Measurements from ENCODE around the gene NCAM1.

DNA sequence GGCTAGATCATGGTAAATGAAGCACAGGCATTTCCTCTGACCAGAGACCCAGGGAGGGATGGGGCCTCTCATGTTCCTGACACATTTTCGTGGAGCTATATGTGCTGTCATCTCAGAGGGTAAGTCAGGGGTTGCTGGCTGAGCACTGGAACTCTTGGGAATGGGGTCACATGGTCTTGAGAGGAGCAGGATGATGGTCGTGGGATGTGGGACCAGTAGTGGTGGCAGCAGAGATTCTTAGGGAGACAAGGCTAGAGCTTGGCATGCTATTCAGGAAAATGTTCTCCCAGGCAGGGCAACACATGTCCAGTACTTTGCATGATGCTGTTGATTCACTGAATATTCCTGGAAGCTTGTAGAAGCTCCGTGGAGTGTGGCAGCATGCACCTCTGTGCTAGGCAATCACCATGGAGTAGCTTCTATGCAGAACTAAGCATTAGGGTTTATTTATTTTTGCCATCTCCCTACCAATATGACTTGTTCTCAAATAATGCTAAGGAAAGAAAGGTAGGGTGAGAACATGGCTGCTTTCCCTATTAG lies 321.7 kb downstream of the NCAM1 start:
- TF ChIP-seq, protein P1, sequence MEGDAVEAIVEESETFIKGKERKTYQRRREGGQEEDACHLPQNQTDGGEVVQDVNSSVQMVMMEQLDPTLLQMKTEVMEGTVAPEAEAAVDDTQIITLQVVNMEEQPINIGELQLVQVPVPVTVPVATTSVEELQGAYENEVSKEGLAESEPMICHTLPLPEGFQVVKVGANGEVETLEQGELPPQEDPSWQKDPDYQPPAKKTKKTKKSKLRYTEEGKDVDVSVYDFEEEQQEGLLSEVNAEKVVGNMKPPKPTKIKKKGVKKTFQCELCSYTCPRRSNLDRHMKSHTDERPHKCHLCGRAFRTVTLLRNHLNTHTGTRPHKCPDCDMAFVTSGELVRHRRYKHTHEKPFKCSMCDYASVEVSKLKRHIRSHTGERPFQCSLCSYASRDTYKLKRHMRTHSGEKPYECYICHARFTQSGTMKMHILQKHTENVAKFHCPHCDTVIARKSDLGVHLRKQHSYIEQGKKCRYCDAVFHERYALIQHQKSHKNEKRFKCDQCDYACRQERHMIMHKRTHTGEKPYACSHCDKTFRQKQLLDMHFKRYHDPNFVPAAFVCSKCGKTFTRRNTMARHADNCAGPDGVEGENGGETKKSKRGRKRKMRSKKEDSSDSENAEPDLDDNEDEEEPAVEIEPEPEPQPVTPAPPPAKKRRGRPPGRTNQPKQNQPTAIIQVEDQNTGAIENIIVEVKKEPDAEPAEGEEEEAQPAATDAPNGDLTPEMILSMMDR (IDR thresholded peaks at IDR 0.05): no peak
- no peak for TF ChIP-seq POLR2A (IDR thresholded peaks at IDR 0.05)
- TF ChIP-seq EP300 (IDR thresholded peaks at IDR 0.05): no peak
- TF ChIP-seq POLR2AphosphoS5 (IDR thresholded peaks at IDR 0.05): no peak

Data from sigmoid colon (tissue), 4 donors.